Amniotic epithelial cell (primary cell): ENCODE measurements around the gene BTBD2.

Source experiments
- DNase-seq: peaks from one replicate; pipeline ENCODE4 v3.0.0-alpha.2; 2010; ENCODE audit warnings: low read depth

The BTBD2 gene

DNA sequence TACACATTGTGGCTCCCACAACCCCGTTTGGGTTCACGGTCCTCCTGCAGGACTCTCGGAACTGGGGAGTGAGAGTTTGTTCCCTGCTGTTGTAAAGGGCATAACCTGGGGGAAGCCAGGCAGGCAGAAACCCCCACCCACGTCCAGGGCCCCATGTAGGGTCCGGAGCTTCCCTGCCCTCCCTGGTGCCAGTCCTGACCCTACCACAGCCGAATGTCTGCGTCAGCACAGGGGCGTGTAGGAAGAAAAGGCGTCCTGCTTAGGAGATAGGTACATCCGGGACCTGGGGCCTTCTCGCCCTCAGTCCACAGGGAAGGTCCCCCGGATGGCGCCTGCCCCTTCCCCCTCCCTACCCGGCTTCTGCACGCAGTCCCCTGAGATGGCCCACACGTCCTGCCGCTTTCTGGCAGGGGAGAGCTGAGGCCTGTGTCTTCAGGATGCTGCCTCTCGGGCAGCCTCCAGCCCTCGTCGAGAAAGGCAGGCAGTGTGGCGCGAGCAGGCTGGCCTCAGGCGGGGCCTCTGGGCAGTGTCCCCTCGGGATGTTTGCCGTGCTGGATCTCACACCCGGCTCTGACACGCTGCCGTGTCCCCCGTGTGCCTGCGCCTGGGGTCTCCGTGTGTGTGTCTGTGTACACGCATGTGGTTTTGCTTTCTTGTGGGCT, 55.5 kb downstream of the BTBD2 start:
- no peak for DNase-seq

DNA sequence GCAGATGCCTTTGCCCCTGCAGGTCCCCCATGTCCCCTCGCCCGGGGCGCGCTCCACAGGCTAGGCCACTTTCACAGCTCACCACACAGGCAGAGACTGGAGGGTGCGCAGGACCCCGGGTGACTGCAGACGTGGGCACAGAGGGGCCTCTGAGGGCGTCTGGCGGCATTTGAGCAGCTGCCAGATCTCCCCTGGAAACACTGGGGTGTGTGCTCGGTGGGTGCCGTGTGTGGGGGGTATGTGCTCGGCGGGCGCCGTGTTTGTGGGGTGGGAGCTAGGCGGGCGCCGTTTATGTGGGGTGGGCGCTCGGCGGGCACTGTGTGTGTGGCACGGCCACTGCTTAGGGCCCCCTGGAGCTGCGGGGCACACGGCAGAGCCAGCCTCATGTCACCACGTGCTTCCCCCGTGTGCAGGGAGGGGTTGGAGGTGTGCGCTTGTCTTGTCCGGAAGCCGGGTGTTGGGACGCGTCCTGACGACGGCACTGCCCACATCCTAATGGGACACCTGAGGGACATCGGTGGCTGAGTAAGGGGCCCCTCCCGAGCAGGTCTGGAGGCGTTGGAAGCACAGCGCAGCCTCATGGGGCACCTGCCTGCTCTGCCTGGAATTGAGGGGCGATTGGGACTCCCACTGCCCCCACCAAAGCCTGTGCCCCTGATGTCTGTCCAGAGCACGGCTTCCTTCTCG, 57.8 kb downstream of the BTBD2 start:
- DNase-seq: no peak

DNA sequence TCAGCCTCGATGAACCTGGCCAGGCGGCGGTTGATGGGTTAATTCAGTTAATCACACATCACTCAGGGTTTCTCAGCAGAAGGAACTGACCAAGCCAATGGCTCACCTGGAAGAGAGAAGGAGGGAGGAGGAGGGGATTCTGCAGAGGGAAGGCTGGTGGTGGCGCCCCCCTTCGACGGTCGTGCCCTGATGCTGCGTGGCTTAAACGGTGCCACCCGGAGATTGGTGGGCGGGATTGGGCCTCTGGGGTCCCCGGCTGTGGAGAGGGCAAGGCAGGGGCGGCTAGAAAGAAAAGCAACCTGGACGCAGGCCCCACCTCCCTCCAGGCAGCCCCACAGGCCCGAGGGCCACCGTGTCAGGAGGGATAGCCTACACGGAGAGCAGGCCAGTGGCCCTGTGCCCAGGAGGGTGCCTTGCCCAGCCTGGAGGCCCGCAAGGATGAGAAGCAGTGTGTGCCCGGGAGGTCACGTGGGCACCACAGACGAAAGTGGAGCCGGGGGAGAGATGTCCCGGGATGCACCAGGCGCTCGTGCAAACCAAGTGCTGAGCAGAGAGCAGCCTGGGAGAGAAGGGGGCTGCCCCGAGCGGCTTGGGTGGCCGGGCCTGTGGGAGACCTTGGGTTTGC, 58.5 kb downstream of the BTBD2 start:
- no peak for DNase-seq

DNA sequence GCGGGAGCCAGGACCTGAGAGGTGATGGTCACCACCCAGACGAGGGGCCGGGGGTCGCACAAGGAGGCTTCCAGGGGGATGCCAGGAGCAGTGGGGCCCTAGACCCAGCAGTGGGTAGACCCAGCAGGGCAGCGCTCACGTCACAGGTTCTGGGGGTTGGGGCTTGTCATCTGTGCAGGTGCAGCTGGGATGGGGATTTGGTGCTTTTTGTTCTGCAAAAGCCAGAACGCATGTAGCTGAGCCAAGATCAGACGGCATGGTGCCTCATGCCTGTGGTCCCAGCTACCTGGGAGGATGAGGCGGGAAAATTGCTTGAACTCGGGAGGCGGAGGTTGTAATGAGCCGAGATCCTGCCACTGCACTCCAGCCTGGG, 59.4 kb downstream of the BTBD2 start:
- DNase-seq: no peak

DNA sequence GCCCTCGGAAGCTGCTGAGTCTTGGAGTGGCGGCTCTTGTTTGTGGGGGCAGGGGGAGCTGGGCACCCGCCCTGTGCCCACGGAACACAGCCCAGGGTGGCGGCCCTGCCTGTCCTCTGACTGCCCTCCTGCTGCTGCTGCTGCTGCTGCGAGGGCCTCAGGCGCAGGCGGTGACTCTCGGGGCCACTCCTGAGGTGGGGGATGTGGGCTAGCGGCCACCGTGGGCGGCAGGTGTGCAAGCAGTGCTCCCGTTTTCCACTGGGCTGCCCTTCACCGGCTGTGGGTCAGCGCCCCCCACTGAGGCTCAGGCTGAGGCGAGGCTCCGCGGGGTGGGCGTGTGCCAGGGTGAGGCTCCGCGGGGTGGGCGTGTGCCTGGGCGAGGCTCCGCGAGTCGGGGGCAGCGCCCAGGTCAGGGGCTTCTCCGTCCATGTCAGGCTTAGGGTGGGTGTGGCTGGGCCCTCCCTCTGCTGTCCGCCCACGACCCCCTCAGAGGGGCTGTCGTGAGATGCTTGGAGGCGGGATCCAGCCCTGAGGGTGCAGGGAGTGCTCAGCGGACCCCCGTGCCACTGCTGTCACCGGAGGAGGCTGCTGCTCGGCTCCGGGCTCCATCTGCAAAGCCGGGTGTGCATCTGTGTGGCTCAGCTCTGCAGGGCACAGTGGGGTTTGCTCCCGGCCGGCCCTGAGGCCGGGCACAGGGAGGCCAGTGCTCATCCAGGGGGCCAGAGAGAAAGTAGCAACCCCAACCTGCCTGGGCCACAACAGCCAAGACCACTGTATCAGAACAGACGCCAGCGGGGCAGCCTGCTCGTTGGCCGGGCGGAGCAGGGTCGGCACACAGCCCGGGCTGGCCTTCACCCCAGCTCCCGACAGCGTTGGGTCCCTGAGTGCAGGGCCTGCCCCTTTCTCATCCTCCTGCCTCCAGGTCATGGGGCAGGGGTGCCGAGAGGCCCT, 60.1 kb downstream of the BTBD2 start:
- no peak for DNase-seq

DNA sequence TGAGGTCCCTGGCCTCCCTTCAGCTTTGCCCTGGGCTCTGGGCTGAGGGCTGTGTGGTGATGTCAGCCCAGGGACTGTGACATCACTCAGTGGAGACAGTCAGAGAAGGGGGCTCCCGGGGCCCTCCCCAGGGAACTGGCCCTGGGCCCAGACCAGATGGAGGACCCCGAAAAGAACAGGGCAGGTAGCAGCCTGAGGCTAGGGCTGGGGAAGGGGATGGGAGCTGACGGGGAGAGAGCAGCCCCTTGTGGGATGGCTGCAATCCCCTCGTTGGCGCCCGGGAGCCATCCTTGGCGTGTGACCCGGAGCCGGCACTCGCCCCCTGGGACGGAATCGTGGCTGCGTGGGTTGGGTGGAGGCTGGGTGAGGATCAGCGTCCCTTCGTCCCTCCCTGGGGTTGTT, 61.0 kb downstream of the BTBD2 start:
- no peak for DNase-seq

DNA sequence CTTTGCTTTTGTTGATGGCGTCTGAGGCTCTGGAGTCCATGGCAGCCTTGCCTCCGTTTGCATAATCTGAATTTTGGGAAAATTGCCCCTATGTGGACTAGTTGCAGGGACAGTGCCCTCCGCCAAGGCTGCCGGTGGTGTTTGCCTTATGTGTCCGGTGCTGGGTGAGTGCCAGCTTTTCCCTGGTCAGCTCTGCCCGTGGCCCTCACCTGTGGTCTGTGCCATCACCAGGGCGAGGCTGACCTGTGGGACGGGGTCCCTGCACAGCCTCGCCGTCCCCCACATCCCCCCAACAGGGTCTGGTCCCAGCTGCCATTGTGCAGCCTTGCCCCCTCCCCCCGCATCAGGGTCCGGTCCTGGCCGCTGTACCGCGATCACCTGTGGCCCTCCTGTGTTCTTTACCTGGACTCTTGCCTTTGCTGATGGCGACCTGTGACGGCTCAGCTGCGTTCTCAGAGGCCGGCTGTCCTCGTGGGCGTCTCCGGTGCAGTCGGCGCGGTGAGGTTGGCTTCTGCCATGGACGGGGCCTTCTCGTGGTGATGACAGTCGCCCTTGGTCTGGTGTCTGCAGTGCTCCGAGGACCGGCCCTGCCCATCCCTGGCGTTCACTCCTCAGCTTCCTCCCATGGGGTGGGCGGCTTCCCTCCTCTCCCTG, 61.9 kb downstream of the BTBD2 start:
- no peak for DNase-seq

DNA sequence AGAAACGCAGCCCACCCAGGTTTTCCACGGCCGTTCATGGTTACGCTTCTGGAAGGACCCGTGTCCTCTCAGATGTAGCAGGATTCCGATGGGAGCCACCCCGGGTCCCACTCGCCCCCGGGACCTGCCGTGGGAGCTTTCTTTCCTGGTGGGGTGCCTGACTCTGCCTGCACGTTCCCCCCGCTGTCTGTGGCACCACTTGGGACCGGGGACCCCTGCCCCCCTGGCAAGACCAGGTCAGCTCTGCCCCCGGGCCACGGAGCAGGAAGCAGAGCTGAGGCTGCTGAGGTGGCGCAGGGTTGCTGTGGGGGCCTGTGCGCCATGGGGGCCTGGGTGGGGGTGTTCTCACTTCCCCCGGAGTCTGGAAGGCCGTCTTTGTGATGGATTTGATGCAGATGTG, 62.5 kb downstream of the BTBD2 start:
- no peak for DNase-seq

DNA sequence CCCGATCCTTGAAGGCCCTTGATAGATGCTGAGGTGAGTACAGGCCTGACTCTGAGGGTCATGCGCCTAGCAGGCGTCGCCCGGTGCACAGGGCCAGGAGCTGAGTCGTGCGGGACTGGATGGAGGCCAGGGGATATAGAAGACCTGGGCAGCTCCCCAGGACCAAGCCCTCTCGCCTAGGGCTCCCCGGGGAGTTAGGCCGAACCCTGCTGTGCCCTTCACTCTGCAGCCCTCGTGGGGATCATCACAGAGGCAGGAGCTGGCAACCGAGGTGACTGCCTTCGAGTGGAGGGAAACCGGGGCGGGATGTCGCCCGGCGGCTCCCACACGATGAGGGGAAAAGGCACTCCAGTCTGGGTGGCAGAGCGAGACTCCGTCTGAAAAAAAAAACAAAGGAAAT, 62.9 kb downstream of the BTBD2 start:
- no peak for DNase-seq

DNA sequence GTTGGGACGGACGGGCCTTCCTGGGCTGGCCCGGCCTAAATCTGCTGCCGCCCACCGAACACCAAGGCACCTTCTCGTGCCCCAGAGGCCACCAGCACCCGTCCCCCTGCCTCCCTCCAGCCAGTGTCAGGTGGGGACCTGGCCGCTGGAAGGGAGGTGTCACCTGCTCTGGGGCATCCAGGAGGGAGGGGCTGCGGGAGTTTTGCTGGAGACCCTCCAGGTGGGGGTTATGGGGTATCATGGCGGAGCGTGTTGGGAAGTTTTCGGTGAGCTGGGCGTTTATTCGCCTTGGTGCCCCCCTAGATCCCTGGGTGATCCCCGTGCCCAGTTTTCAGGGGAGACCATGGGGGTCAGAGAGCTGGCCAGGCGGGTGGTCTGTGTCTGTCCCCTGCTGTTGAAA, 64.9 kb downstream of the BTBD2 start:
- DNase-seq: no peak

DNA sequence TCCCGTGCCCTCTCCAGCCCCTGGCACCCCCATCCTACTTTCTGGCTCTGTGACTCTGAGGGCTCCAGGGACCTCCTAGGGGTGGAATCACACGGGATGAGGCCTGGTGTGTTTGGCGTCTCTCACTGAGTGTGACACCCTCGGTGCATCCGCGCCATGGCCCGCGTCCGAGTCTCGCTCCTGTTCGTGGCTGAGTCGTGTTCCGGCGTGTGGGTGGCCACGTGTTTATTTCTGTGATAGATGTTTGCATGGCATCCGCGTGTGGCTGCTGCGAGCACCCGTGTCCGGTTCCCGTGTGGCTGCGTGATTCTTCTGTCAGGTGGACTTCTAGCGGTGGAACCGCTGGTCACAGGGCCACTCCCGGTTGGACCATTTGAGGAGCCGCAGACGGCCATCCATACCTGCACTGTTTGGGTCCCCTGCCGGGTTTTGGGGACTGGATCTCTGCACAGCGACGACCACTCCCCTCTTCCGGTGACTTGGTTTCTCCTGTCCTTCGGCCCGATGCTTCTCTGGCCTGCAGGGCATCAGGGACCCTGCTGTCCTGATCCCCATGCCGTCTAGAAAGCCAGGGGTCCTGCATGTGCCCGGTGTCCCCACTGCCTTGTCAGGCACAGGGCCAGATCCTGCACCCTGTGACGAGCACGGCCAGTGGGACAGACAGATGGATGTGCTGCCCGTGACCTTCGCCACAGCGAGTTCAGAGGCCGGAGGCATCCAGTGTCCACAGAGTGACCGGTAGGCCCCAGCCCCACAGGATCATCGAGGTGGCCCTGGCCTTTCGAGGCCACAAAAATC, 66.0 kb downstream of the BTBD2 start:
- no peak for DNase-seq

DNA sequence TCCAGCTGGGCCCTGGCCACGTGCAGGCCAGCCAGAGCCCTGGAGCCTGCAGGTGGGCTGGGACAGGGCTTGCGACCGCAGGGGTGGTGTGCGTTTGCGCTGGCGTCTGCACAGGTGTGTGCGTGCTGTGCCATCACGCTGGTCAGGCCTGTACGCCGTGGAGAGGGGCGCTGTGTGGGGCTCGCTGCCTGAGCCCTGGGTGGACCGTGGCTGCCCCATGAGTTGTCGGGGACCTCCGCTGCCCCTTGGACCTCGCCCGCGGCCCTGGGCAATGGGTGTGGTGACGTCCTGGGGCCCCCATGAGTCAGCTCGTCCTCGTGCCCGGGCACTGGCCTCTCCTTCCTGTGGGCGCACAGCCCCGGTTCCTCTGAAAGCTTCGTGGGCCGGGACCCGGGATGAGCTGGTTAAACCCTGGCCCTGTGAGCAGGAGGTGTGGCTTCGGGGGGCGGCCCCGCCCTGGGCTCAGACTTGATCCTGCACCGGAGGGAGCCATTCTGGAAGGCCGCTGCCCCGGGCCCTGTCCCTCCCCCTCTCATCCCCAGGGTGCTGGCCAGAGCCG, 67.8 kb downstream of the BTBD2 start:
- no peak for DNase-seq

DNA sequence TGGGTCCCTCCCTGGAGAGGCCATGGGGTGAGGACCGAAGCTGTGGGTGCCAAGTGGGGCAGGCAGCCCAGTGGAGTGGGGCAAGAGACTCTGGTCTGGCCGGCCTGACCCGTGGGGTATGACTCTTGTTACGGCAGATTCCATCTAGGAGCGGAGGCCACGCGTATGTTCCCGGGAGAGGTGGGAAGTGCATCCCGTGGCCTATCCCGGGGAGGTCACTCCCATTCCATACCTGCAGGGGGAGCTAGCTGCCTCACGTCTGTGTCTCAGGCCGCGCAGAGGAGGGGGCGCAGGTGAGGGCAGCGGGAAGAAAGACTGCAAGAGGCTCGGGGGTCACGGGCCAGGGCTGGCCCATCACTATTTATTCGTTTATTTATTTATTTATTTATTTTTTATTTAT, 69.6 kb downstream of the BTBD2 start:
- DNase-seq: peak; percentile 42

DNA sequence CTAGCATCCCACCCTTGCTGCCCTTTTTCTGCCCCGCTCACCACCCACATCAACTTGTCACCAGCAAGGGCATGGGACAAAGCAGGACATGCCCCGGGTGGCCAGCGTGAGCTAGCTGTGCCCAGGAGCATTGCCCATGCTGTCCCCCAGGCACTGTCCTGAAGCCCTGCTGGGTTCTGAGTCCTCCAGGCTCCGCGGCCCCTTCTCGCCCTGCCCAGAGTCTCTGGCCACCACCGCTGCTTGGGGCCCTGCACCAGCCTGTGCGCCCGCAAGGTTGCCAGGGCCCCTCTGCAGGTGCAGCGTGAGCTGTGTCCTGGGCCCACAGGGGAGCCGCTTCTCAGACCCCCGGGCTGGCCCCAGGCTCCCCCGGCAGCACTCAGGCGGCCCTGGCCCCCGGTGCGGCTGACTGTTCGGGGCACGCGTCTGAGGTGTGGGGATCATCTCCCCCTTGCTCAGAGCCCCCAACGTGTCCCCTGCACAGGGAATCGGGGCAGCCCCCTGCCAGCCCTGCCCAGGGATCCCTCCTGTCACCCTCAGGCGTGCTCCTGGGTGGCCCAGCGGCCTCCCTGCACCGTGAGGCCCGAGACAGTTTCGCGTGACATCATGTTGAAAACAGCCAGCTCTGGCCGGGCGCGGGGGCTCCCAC, 70.5 kb downstream of the BTBD2 start:
- DNase-seq: no peak

DNA sequence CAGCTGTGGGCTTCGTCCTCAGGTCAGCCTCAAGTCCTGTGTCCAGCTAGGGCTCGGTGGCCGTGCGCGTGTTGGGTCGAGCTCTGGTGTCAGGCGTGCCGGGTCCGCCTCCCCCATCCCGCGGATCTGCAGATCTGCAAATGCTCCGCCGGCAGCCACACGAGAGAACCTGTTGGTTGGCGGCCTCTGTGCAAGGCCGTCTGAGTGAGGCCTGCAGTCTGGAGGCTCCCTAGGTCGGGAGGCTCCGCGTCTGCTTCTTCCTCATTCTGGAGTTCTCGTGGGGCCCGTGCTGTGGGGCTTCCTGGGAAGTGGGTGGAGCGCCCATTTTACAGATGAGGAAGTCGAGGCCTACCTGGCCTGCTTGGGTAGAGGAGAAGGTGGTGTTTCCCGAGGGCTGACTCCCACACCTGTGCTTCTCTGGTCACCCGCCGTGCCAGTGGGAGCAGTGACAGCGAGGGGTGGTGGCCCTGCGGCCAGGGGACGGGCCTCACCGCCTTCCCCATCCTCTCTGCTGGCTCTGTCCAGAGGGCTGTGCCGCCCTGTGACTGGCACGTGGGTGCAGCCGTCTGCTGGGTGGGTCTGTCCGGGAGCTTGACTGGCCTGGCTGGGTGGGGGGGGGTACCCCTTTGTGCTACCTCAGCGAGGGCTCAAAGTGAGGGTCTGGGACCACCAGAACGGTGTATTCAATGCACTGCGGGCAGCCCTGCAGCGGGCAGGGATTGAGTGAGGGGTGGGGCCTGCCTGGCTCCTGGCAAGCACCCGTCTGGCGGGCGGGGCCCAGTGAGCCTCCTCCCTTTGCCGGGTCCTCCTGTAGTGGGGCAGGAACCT, 71.2 kb downstream of the BTBD2 start:
- no peak for DNase-seq

DNA sequence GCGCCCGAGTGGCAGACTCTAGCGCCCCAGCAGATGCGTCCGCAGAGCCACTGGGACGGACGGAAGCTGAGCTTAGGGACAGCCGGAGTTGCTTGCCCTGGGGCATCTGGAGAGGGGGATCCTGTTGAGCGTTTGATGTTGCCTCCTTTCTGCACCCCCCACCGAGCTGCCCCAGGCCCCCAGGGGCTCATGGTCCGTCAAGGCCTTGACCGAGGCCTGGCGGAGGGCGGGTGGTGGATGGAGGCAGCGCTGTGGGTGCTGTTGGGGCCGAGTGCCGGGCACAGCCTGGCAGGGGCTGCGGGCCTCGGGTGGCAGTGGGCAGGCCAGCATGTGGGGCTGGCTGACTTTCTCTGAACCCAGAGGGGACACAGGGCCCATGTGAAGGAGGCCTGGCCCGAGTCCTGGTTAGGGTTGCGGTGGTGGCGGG, 71.8 kb downstream of the BTBD2 start:
- no peak for DNase-seq

DNA sequence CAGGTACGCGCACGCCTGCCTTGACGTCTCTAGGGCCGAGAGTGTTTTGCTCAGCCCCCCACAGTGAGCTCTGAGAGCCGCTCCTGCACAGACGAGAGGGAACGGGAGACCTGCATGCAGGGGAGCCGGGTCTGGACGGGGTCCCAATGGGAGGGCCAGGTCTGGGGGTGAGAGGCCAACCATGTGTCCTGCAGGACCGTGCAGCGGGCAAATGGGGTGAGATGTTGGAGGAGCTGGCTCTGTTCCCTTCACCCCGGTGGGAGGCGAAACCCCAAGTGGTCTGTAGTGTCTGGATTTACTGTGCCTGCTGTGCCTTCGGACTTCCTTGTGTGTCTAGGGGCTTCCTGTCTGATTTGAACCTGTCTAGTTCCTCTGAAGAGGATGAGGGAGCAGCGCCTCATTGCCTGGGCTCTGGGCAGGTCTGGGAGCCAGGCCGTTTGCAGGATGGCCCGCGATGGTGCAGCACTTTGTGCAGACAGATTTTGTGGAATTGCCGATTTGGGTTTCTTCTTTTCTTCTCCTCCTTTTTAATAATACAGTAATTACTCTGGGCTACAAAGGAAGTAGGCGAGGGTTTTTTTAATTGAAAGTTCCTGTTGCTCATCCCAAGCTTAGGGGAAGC, 72.5 kb downstream of the BTBD2 start:
- no peak for DNase-seq

DNA sequence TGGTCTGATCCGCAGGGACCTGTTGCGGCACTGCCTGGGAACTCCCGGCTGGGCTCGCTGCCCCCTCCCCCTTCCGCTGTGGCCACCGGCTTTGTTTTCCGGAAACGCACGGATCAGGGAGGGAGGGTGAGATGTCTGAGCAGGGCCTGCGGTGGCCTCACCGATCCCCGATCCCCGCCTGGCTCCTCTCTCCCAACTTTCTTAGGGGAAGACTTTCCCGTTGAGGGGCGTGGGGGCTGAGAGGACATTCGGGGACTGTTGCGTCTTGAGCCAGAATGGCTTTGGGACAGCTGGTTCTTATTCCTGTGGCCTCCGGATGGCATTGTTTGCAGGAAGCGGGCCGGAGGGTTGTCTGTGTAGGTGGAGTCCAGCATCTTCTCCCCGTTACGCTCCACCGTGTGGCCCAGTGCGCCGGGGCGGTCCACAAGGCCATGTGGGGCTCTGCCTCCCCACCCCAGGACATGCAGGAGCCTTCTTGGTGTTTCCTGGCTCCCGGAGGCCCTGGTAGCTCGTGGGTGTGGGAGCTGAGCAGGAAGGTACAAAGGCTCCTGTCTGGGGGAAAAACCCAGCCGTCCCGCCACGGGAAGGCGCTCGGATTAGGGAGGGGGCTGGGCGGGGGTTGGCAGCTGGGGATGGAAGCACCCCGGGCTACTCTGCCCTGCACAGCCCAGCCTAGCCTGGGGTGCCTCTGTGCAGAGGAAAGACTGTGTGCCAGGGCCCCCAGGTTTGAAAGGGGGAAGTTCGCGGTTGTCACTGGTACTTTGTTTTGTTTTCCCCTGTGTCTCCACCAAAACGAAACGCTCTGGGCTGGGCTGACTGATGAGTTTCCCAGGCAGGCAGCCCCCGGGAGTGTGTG, 73.2 kb downstream of the BTBD2 start:
- DNase-seq: peak; percentile 69
